VCaP (cell line): Measurements from ENCODE around the gene HS3ST6.
"Not testable (repeated sequence)": the region's sequence is repeated elsewhere in the genome, so short reads cannot be mapped to it uniquely, and the experiment has no call there.

Experiments
- H3K27ac ChIP-seq: fragments of 450-650 bp; 2 replicates; pipeline ENCODE4 v1.5.1; 2017
- CTCF ChIP-seq: fragments of 450-650 bp; conservative IDR thresholded peaks from 2 replicates; pipeline ENCODE4 v1.5.1; 2017; ENCODE audit warnings: mild to moderate bottlenecking, moderate library complexity

The HS3ST6 gene

GRCh38 chr16:1924095-1924494 is 5.9 kb upstream of the HS3ST6 start:
- H3K27ac ChIP-seq: no peak overlapping the region
- no peak for TF ChIP-seq CTCF

GRCh38 chr16:1923299-1924034 is 5.3 kb upstream of the HS3ST6 start:
- TF ChIP-seq CTCF: no peak
- H3K27ac ChIP-seq: no peak overlapping the region

GRCh38 chr16:1922357-1922756 is 4.1 kb upstream of the HS3ST6 start:
- no peak for TF ChIP-seq CTCF
- H3K27ac ChIP-seq: no peak overlapping the region

GRCh38 chr16:1920727-1921171 is 2.5 kb upstream of the HS3ST6 start:
- TF ChIP-seq CTCF: no peak
- H3K27ac ChIP-seq: no peak overlapping the region

GRCh38 chr16:1920122-1920521 is 1.9 kb upstream of the HS3ST6 start:
- not testable (repeated sequence) for H3K27ac ChIP-seq

GRCh38 chr16:1919327-1919998 is 1.2 kb upstream of the HS3ST6 start:
- no peak for TF ChIP-seq CTCF
- H3K27ac ChIP-seq: no peak overlapping the region

- no peak for TF ChIP-seq CTCF
- no peak overlapping the region for H3K27ac ChIP-seq
Observed at GRCh38 chr16:1917665-1918350, 407 bp downstream of the HS3ST6 start.
